Measurements from ENCODE around the gene TMEM191C.
"Not testable (repeated sequence)": the region's sequence is repeated elsewhere in the genome, so short reads cannot be mapped to it uniquely, and the experiment has no call there.

TMEM191C gene

GRCh38 chr22:21467337-21468193 lies at the start of gene TMEM191C:
Gene TMEM191C (plus strand): TSS chr22:21467387. CDS start chr22:21467460, 73 bp downstream.
- peak; percentile 12 for ATAC-seq

GRCh38 chr22:21417853-21418252 lies 49.3 kb upstream of the TMEM191C start:
- peak in 1 of 2 donors; percentile 62 for DNase-seq (ENCODE audit: low spot score in 2 of 2)
- H3K4me1 Mint-ChIP-seq, H3K9me3 Mint-ChIP-seq, H3K27ac Mint-ChIP-seq, H3K4me3 Mint-ChIP-seq, H3K36me3 Mint-ChIP-seq: not testable (repeated sequence)
- ATAC-seq: peak; percentile 3

More at GRCh38 chr22:21467337-21468193, at the start of gene TMEM191C:
- not testable (repeated sequence) for H3K9me3 Mint-ChIP-seq; H3K36me3 Mint-ChIP-seq; DNase-seq (ENCODE audit: low spot score in 2 of 2); H3K4me1 Mint-ChIP-seq
- H3K4me3 Mint-ChIP-seq: peak within 1 kb of the TSS; percentile 77
- peak within 1 kb of the TSS; percentile 56 for H3K27ac Mint-ChIP-seq

GRCh38 chr22:21418974-21419638 lies 48.1 kb upstream of the TMEM191C start:
- not testable (repeated sequence) for H3K9me3 Mint-ChIP-seq; H3K27ac Mint-ChIP-seq; H3K4me1 Mint-ChIP-seq; H3K36me3 Mint-ChIP-seq; DNase-seq (ENCODE audit: low spot score in 2 of 2); H3K4me3 Mint-ChIP-seq; ATAC-seq

GRCh38 chr22:21420180-21420763 lies 46.9 kb upstream of the TMEM191C start:
- not testable (repeated sequence) for H3K27ac Mint-ChIP-seq, H3K4me1 Mint-ChIP-seq, H3K4me3 Mint-ChIP-seq, H3K9me3 Mint-ChIP-seq, H3K36me3 Mint-ChIP-seq
- DNase-seq (ENCODE audit: low spot score in 2 of 2) (peak in 1 of 2 donors; percentile 49), ATAC-seq (peak; percentile 78)

- not testable (repeated sequence) for H3K4me1 Mint-ChIP-seq; H3K9me3 Mint-ChIP-seq; ATAC-seq; DNase-seq (ENCODE audit: low spot score in 2 of 2); H3K27ac Mint-ChIP-seq; H3K4me3 Mint-ChIP-seq; H3K36me3 Mint-ChIP-seq
These were observed 43.0 kb upstream of the TMEM191C start for GRCh38 chr22:21424084-21424709.

- not testable (repeated sequence) for H3K4me1 Mint-ChIP-seq; H3K4me3 Mint-ChIP-seq; H3K27ac Mint-ChIP-seq; DNase-seq (ENCODE audit: low spot score in 2 of 2); H3K9me3 Mint-ChIP-seq; H3K36me3 Mint-ChIP-seq
- peak; percentile 60 for ATAC-seq
These were observed 32.6 kb upstream of the TMEM191C start for GRCh38 chr22:21434378-21435233.

GRCh38 chr22:21435998-21436810 lies 31.0 kb upstream of the TMEM191C start:
- ATAC-seq, H3K36me3 Mint-ChIP-seq, H3K27ac Mint-ChIP-seq, H3K4me1 Mint-ChIP-seq, H3K9me3 Mint-ChIP-seq, H3K4me3 Mint-ChIP-seq: not testable (repeated sequence)
- DNase-seq (ENCODE audit: low spot score in 2 of 2): peak in 1 of 2 donors; percentile 35

GRCh38 chr22:21438013-21438412 lies 29.2 kb upstream of the TMEM191C start:
- ATAC-seq, H3K4me3 Mint-ChIP-seq, H3K4me1 Mint-ChIP-seq, H3K9me3 Mint-ChIP-seq, H3K36me3 Mint-ChIP-seq, H3K27ac Mint-ChIP-seq: not testable (repeated sequence)
- DNase-seq (ENCODE audit: low spot score in 2 of 2): peak in 1 of 2 donors; percentile 37

GRCh38 chr22:21440018-21440636 lies 27.1 kb upstream of the TMEM191C start:
- not testable (repeated sequence) for ATAC-seq; H3K9me3 Mint-ChIP-seq; DNase-seq (ENCODE audit: low spot score in 2 of 2); H3K4me1 Mint-ChIP-seq; H3K36me3 Mint-ChIP-seq; H3K4me3 Mint-ChIP-seq; H3K27ac Mint-ChIP-seq

GRCh38 chr22:21440676-21441075 lies 26.5 kb upstream of the TMEM191C start:
- not testable (repeated sequence) for H3K9me3 Mint-ChIP-seq; H3K4me1 Mint-ChIP-seq; H3K36me3 Mint-ChIP-seq; H3K27ac Mint-ChIP-seq; DNase-seq (ENCODE audit: low spot score in 2 of 2); ATAC-seq; H3K4me3 Mint-ChIP-seq

- not testable (repeated sequence) for H3K4me3 Mint-ChIP-seq, H3K9me3 Mint-ChIP-seq, H3K36me3 Mint-ChIP-seq, H3K27ac Mint-ChIP-seq, ATAC-seq, H3K4me1 Mint-ChIP-seq
- peak in 1 of 2 donors; percentile 36 for DNase-seq (ENCODE audit: low spot score in 2 of 2)
These were observed 26.0 kb upstream of the TMEM191C start for GRCh38 chr22:21441170-21441569.

- H3K9me3 Mint-ChIP-seq; H3K4me1 Mint-ChIP-seq; ATAC-seq; DNase-seq (ENCODE audit: low spot score in 2 of 2); H3K27ac Mint-ChIP-seq; H3K36me3 Mint-ChIP-seq; H3K4me3 Mint-ChIP-seq: not testable (repeated sequence)
These were observed 25.1 kb upstream of the TMEM191C start for GRCh38 chr22:21442123-21442522.

- ATAC-seq, H3K9me3 Mint-ChIP-seq, H3K4me3 Mint-ChIP-seq, H3K36me3 Mint-ChIP-seq, H3K4me1 Mint-ChIP-seq, H3K27ac Mint-ChIP-seq: not testable (repeated sequence)
- peak in 1 of 2 donors; percentile 38 for DNase-seq (ENCODE audit: low spot score in 2 of 2)
These were observed 24.5 kb upstream of the TMEM191C start for GRCh38 chr22:21442646-21443045.
